ENCODE data around the gene ATG2A. TPM values are rescaled to one million over a fixed set of nuclear protein-coding genes. Genes with fewer than 3 reads are reported as not detected.

ATG2A gene
- total RNA-seq, 1 donor from 2014 or later: 8.8 TPM

DNA sequence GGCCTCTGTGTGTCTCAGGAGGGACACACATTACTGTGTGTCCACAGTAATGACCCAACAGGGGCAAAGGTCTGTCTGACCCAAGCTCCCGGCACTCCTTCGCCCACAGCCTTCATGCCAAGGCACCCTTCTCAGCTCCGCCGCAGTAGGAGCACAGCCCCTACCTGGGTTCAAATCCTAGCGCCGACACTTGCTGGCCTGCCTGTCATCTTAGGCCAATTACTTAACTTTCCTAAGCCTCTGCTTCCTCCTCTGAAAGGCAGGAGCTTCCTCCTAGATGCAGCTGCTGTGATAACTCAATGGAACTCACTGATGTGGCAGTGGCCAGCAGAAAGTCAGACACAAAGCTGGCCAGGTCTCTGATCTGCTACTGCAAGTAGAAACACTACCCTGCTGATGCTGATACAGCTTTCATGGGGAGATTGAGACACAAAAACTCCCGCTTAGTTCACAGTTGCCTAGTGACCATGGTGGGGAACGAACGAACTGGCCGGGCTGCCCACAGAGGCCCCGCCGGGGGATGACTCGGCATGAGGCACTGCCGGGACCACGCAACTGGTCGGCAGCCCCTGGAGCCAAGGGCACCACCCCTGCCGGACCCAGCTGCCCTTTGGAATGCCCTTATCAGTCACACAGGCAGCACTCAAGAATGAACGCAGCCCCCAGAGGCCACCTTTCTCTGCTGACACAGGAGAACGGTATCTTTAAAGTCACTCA, 46.7 kb downstream of the ATG2A start:
- no peak for DNase-seq (ENCODE audit: low read depth, low spot score)

DNA sequence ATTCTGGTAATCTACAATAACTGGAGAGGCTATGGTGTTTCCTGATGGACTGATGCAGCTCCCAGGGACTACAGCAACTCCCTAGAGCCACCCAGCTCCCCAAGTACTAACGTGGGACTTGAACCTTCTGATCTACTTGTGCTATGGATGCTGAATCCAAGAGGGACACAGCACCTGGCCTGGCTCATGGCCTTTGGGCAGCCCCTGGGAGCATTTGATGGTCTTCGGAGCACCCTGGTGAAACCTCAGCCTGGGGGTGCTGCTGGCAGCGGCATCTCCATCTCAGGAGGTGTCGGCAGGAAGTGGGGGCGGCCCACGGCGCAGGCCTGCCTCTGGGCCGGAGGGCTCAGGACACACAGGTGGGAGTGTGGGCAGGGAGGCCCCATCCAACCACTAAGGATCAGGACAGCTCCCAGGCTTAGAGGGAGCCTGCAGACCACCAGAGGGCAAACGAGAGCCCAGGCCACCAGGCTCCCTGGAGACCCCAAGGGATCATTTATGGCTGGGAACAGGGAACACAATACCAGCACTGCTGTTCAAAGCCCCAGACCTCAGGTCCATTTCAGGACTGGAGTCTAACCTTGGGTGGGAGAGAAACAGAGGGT, 47.3 kb downstream of the ATG2A start:
- DNase-seq (ENCODE audit: low read depth, low spot score): no peak

DNA sequence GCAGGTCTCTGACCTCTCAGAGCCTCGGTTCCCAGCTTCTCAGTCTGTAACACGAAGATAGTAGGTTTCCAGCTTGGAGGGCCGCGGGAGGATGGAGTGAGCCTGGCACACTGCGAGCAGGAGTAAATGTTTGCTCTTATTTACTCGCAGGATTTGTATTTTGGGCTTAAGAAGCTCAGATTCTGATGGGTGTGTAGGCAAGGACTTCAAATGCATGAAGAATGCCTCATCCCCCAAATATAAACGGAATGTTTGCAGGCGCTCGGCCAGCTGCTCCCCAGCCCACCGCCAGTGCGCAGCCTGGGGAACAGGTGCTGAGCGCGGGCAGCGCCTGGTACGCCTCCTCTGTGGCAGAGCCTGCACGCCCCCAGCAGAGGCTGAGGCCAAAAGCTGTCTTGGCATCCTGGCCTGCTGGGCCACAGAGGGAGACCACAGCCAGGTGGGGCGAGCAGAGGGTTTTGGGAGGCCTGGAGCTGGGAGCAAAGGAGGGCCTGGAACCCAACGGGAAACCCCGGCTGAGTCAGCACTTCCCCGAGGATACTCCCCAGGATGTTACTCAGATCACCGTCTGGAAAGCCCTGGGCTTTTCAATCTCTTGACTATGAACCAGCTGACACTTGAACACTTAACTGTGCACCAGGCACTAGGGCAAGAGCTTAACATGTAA, 48.0 kb downstream of the ATG2A start:
- DNase-seq (ENCODE audit: low read depth, low spot score): peak; percentile 88

DNA sequence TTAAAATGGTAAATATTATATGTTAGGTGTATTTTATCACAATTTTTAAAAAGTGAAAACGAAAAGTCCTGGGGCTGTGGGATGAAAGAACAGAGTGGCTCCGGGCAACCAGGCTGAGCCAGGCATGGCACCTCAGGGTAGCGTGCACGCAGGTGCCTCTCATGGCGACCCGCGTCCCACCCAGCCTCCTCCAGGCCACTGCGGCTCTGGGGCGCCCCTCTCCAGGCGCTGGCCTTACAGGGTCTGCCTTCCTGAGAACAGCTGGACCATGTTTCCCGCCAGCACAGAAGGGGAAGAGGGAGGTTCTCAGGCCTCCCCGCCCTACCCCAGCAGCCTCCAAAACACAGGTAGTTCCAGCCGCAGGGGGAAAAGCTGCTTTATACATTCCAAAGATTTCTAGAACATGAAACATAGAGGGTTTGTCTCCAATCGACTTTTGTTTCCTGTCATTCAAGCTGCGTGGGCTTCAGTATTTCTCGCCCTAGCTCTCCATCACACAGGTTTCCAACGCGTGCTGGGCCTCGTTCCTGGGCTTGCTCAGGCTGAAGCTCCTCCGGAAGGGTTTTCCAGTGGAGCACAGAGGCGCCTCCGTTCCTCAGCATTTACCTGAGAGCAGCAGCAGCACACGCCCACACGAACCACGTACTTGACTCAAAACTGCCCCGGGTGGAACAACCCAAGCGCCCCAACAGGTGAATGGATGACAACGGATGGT, 49.1 kb downstream of the ATG2A start:
- no peak for DNase-seq (ENCODE audit: low read depth, low spot score)

DNA sequence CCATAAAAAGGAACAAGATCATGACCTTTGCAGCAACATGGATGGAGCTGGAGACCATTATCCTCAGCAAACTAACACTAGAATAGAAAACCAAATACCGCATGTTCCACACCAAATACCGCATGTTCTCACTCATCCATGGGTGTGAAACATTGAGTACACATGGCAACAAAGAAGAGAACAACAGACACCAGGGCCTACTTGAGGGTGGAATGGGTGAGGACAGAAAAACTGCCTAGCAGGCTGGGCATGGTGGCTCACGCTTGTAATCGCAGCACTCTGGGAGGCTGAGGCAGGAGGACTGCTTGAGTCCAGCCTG, 50.9 kb downstream of the ATG2A start:
- DNase-seq (ENCODE audit: low read depth, low spot score): no peak

DNA sequence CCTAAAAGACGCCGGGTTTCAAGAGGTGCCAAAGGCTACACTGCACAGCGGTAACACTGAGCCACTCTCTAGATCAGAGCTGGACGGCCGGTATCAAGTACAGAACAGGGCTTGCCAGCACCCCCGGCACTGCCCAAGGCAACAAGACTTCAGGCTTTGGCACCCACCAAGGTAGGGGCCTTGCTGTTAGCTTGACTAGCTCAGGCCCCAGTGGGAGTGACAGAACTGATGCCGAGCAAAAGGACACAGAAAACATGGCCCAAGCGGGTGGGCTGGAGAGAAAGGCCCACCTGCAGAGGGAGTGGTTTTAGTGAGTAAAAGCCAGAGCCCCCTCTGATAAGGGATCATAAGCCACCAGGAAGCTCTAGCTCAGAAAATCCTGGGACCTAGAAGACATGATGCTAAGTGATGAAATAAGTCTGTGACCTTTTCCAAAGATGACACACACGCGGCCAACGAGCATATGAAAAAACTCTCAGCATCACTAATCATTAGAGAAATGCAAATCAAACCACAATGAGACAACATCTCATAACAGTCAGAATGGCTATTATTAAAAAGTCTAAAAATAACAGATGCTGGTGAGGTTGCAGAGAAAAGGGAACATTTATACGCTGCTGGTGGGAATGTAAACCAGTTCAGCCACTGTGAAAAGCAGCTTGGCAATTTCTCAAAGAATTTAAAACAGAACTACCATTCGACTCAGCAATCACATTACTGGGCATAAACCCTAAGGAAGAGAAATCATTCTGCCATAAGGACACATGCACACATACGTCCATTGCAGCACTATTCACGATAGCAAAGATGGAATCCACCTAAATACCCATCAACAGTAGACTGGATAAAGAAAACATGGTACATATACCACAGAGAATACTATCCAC, 51.5 kb downstream of the ATG2A start:
- DNase-seq (ENCODE audit: low read depth, low spot score): no peak

DNA sequence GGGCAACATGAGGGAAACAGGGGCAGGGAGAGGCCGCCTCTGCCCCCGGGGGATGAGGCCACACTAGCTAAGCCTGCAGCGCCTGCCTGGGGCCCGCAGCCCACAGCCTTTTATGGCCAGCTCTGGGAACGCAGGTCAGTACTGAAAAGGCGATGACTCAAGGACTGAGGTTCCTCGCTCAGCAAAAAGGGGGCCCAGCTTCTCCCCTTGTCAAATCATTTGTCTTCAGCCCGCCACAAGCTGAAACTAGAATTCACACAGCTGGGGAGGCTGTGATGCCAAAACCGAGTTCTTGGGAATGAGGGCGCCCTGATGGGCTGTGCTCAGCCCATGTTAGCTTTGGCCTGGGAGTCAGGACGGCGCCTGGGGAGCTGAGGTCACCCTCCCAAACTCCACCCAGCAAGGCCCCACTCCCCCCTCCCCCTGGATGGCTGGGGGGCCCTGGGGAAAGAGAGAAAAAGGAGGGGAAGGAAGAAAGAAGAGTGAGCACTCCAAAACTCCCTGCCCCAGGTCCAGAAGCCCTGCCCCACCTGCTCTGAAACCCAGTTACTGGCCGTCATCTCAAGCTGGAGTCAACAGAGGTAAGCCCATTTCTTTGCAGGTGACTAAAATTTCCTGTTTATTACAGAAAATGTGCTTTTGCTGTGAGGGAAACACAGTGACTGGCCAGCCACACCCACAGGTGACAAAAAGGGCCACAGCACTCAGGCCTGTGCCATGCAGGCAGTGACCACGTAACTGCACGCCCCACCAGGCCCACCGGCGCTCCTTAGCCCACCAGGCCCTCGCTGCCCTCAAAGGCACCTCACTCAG, 52.3 kb downstream of the ATG2A start:
- no peak for DNase-seq (ENCODE audit: low read depth, low spot score)

DNA sequence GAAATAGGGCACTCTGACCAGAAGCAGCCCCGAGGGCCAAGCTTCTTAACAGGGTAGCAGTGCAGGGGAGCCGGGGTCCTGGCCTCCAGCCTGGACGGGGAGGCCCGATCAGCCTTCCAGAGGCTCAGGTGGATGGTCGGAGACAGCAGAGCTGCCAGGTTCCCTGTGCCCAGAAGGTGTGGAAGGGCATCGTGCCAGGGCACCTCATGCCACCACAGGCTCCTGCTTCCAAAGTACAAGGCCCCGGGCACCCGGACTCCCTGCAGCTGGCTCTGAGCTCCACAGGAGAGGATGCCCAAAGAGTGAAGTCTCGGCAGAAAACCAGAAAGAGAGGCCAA, 52.9 kb downstream of the ATG2A start:
- DNase-seq (ENCODE audit: low read depth, low spot score): no peak

DNA sequence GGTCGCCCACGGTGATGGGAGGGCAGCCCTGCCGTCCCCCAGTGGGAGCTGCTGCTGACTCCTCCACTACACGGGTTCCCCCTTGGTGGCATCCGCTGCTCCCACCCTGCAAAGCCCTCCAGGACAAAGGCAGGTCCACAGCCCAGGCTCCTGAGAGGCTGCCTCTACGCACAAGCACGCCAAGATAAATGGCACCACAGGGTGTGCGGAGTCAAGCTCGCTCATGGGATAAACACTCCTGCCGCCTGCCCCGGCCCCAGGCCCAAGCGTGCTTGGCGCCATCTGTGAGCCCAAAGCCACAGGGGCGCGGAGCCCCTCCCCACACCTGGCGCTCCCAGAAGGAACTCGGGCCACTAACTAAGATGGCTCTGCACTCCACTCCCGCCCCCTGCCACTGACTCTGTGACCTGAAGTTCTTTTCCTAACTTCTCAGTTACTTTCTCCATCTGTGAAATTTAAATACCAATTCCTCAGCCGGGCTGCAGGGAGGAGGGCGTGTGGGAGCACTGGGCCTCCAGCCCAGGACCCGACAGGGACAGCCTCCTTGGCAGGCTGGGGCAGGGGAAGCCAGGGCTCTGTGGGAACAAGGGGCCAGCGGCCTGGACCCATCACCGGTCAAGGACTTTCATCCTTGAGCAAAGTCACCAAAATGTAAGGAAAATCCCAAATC, 53.5 kb downstream of the ATG2A start:
- DNase-seq (ENCODE audit: low read depth, low spot score): no peak

DNA sequence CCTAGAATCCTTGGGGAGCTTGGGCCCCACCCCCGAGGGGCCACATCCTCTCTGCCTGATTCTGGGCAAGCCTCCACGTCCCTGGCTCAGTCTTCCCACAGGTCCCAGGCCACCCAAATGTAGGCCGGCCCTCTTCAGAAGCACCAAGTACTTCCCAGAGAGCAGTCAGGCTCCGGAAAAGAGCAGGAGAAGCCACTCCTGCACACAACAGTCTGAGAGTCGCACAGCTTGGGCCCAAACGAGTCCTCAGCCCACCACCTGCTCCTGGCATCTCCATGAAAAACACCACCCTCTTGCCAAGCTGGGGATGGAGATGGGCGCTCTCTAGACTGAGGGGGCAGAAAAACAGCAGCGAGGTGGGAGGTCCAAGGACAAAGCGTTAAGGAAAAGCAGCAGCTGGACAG, 54.0 kb downstream of the ATG2A start:
- DNase-seq (ENCODE audit: low read depth, low spot score): no peak

DNA sequence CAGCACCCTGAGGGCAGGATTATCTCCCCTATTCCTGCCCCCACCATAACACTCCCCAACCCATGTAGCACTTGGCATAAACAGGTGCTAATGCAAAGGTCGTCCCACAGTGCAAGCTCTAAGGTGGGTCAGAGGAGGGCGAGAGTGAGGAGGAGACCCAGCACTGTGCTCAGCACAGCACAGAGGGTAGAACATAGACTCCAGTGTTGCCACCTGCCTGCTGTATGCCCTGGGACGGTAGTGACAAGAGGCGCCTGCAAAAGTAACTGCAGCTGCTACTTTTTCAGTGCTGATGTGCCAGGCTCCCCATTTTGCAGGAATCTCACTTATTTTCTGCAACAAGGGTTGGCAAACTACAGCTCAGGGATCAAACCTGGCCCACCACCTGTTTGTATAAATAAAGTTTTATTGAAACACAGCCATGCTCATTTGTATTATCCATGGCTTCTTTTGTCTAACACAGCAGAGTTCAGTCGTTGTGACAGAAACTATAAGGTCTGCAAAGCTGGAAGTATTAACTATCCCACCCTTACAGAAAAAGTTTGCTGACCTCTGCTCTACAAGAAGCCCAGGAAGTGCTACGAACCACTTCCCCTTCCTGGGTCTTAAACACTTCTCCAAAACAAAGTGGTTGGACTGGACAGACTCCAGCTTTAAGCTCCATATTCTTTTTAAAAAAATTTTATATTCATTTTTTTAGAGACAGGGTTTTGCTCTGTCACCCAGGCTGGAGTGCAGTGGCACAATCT, 55.6 kb downstream of the ATG2A start:
- no peak for DNase-seq (ENCODE audit: low read depth, low spot score)

DNA sequence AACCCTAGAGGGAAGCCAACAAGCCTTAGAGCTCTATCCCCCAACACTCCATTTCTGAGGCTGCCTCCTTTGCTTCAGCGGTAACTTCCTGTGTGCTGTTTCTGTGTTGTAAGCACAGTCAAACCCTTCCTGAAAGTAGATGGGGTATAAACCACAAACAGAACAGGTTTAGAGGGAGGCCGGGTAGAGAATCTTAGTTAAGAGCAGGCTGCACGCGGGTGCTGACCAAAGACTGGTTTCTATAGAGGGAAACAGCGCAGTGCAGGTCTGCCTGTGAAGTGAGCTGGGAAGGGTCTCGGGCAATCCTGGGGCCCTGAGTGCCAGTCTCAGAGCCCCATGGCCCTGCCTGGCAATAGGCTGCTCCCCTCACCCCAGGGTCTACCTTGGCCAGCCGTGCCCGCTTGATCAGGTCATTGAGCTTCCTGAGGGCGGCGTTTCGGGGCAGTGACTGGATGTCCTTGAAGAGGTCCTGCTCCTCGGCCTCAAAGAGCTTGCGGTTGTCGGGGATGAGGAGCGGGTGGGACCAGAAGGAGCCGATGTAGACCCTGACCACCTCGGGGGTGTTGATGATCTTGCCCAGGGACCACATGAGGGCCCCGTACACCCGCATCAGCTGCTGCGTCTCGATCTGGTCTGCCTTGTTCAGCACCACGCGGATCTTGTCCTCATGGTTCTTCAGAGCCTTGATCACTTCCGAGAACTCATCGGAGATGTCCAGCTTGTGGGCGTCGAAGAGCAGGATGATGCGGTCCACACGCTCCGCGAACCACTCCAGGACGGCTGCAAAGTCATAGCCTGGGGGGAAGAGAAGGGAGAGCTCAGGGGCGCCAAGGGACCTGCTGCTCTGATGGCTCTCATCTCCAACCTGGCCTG, 57.2 kb downstream of the ATG2A start:
- no peak for DNase-seq (ENCODE audit: low read depth, low spot score)

DNA sequence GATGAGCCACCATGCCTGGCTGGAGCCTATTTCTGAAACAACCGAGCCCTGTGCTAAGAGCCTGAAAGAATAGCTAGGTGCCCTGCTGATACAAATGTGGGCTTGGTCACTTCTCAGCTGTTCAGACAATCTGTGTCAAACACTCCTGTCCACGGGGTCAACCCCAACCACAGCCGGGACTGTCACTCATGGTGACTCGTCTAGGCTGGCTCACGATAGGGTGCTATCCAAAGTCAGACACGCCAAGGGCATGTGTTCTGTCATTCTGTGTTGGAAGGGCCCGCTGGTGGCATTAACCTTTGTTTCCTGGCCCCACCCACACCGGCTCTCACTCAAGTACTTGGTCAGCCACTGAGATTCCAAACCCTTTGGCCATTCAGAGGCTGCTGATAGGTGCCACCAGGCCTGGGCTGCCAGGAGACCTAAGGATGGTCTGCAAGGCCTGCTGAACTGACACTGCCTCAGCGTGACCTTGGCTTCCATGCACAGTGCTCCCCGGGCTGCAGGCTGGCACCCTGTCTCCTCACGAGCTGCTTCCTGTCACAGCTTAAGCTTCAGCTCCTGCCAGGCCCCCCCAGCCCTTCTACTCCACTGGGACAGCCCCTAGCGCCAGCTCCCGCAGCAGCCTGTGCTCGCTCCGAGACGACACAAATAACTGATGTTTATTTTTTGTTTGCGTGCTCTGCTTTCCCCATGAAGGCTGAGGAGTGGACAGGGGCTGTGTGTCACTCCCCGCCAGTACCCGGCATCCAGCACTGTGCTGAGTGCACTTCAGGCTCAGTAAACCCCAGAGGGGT, 58.3 kb downstream of the ATG2A start:
- no peak for DNase-seq (ENCODE audit: low read depth, low spot score)

DNA sequence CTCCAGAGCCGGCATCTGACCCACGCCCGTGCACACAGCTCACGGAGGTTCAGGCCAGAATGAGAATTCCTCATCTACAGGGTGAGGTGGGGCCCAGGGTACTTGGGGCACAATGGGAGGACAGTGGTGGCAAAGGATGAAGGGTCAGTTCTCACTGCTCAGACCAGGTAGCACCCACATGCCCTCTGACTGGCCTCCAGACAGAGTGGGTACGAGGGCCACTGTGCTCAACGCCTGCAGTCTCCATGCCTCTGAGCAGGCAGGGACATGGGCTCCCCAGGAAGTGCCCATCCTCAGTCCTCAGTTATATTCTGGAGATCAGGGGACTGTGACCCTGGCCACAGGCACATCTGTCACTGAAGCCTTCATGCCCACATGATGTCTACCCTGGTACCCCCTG, 59.5 kb downstream of the ATG2A start:
- DNase-seq (ENCODE audit: low read depth, low spot score): no peak

DNA sequence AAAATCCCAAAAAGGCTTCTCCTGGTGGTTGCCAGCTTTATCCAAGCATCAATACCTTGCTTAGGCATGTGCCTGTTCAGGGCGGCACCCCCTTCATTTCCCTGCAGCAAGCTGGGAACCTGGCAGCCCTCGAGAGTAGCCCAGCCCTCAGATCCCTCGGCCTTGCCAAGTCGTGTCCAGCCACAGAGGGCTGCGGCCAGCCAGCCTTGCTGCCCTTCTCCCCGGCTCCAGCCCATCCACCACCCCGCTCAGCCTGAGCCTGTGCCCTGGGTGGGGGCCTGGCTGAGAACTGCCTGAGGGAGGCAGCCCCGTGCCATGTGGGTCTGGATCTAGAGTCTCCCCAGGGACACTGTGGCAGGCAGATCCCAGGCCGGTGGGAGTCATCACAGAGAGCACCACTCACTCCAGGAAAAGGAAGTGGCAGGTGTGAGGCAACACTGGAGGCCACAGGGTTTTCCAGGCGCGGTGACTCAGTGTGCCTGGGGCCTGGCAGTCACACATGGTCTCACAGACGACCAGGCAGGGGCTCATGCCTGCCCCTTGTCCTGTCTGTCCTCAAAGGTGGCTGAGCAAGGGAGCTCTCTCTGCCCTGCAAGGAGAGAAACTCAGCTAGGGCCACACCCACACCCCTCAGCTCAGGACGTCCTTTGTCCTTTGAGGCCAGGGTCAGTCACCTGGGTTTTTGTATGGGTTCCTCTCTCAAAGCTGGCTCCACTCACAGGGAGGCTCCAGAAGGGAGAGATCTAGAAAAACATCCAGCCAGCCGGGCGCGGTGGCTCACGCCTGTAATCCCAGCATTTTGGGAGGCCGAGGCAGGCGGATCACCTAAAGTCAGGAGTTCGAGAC, 60.4 kb downstream of the ATG2A start:
- DNase-seq (ENCODE audit: low read depth, low spot score): peak; percentile 60

DNA sequence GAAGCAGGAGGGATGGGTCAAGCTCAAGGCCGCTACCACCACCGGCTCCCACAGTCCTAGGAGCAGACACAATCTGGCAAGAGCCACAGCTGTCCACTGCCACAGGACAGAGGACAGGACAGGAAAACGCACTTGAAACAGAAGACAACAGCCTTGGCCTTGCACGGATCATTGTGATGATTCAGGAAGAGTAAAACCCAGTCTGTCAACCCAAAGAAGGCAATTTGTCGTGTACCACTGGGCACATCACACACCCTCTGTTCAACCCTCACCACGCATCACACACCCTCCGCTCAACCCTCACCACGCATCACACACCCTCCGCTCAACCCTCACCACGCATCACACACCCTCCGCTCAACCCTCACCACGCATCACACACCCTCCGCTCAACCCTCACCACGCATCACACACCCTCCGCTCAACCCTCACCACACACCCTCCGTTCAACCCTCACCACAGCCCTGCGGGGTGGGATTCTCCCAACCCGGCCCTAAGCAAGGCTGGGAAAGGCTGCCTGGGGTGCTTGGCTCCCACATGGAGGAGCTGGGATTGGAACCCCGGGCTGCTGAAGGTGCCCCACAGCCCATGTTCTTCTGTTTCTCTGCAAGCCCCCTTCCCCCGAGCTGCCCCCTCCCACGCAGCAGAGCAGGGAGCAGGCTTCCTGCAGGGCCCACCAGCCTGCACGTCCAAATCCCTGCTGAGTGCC, 61.3 kb downstream of the ATG2A start:
- DNase-seq (ENCODE audit: low read depth, low spot score): no peak
